A549 (cell line): ENCODE data around the gene TYW3.

Experiments used
- CEBPB ChIP-seq, 2 experiments: fragments of >200 bp in 1 of 2; sonication (Bioruptor Twin) in 1 of 2; formaldehyde crosslinking in 1 of 2; IDR thresholded peaks; 2 replicates each; pipeline ENCODE4 v1.6.1; 2012 to 2016
- CTCF ChIP-seq: fragments of >200 bp; sonication (Bioruptor Twin); formaldehyde crosslinking; IDR thresholded peaks from 3 replicates; pipeline ENCODE4 v1.5.1; 2016
- HMGXB4 ChIP-seq: fragments of 250-450 bp; sonication (Bioruptor Pico); IDR thresholded peaks from 2 replicates; pipeline ENCODE4 v1.5.0; 2021; ENCODE audit warnings: mild to moderate bottlenecking, moderate library complexity, borderline replicate concordance
- JUN ChIP-seq, 2 experiments: fragments of >200 bp; sonication (Bioruptor Twin); formaldehyde crosslinking; IDR thresholded peaks; 2 replicates in 1 of 2; 3 replicates in 1 of 2; pipeline ENCODE4 v1.6.1; 2016 to 2017
- NFE2L2 ChIP-seq: fragments of 150-350 bp; conservative IDR thresholded peaks from 2 replicates; pipeline ENCODE4 v1.6.1; 2014; ENCODE audit warnings: low read length
- NR3C1 ChIP-seq: fragments of >200 bp; sonication (Bioruptor Twin); formaldehyde crosslinking; IDR thresholded peaks from 3 replicates; pipeline ENCODE4 v1.6.1; 2017
- PHF8 ChIP-seq: fragments of 200-600 bp; sonication (generic); IDR thresholded peaks from 2 replicates; pipeline ENCODE4 v1.6.1; 2016; ENCODE audit warnings: low read depth, mild to moderate bottlenecking, antibody characterized with exemption, moderate library complexity, borderline replicate concordance
- POLR2A ChIP-seq: IDR thresholded peaks from 2 replicates; pipeline ENCODE4 v1.6.1; 2012; ENCODE audit warnings: mild to moderate bottlenecking, low read length
- RAD21 ChIP-seq, 2 experiments: fragments of >200 bp in 1 of 2; sonication (Bioruptor Twin) in 1 of 2; formaldehyde crosslinking in 1 of 2; IDR thresholded peaks in 1 of 2; conservative IDR thresholded peaks in 1 of 2; 2 replicates in 1 of 2; 3 replicates in 1 of 2; pipeline ENCODE4 v1.6.1; 2012 to 2018; ENCODE audit warnings: inconsistent platforms in 1 of 2
- RCOR1 ChIP-seq: fragments of 150-350 bp; IDR thresholded peaks from 2 replicates; pipeline ENCODE4 v1.6.1; 2014; ENCODE audit warnings: antibody characterized with exemption, low read length, low read depth
- REST ChIP-seq: fragments of 200-600 bp; sonication (generic); IDR thresholded peaks from 2 replicates; pipeline ENCODE4 v1.6.1; 2016; ENCODE audit warnings: antibody characterized with exemption, mild to moderate bottlenecking, moderate library complexity
- TFCP2L1 ChIP-seq: fragments of 250-450 bp; sonication (Bioruptor Pico); IDR thresholded peaks from 2 replicates; pipeline ENCODE4 v1.5.0; 2021; ENCODE audit warnings: mild to moderate bottlenecking

DNA sequence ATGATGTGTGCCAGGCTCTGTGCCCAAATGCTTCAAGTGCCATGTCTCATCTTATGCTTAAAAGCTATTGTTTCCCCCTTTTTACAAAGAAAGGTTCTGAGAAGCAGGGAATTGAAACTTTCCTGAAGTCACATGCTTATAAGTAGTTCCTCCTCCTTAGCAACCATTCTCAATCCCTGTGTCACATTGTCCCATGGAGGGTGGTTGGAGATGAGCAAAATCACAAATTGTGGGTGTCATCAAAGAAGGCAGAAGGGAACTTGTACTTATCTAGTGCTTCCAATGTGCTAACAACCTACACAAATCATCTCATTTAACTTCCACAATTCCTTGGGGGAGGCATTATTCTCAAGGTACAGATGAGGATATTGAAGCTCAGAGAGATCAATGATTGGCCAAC lies 49.3 kb upstream of the TYW3 start:
- no peak for TF ChIP-seq REST
- TF ChIP-seq NFE2L2: no peak
- TF ChIP-seq CTCF: no peak
- no peak for TF ChIP-seq POLR2A
- no peak for TF ChIP-seq TFCP2L1 (CRISPR knock-in tag)
- TF ChIP-seq RAD21 (conservative IDR thresholded peaks at IDR 0.05 in 1 of 2, IDR thresholded peaks at IDR 0.05 in 1 of 2): no peak
- no peak for TF ChIP-seq JUN (IDR thresholded peaks at IDR 0.05)
- no peak for TF ChIP-seq HMGXB4 (CRISPR knock-in tag)
- TF ChIP-seq CEBPB (IDR thresholded peaks at IDR 0.05): no peak
- TF ChIP-seq RCOR1: no peak
- no peak for TF ChIP-seq PHF8
- no peak for TF ChIP-seq NR3C1
